HG02623 (cell line): ENCODE data around the gene RIOK3.
"Not testable (repeated sequence)": the region's sequence is repeated elsewhere in the genome, so short reads cannot be mapped to it uniquely, and the experiment has no call there.

Experiments
- ATAC-seq: cut with Tn5 transposase; IDR thresholded peaks from one replicate; pipeline ENCODE4 v1.9.1; 2021; ENCODE audit warnings: moderate library complexity; ENCODE audit not compliant: unreplicated experiment

RIOK3 gene

GRCh38 chr18:23495723-23496440 lies 42.8 kb downstream of the RIOK3 start:
- ATAC-seq = no peak

GRCh38 chr18:23498117-23498516 lies 45.0 kb downstream of the RIOK3 start:
- ATAC-seq = no peak

GRCh38 chr18:23498877-23499276 lies 45.8 kb downstream of the RIOK3 start:
- ATAC-seq = peak; percentile 21

- no peak for ATAC-seq
Measured at GRCh38 chr18:23499291-23499781, 46.2 kb downstream of the RIOK3 start.

- no peak for ATAC-seq
Measured at GRCh38 chr18:23501626-23502025, 48.5 kb downstream of the RIOK3 start.

- no peak for ATAC-seq
Measured at GRCh38 chr18:23502516-23503037, 49.5 kb downstream of the RIOK3 start.

GRCh38 chr18:23503038-23503962 lies 50.2 kb downstream of the RIOK3 start, which contains the start of gene RMC1:
RMC1 (plus strand) TSS chr18:23503511; CDS start chr18:23503619, 108 bp downstream.
- peak; percentile 76 for ATAC-seq

GRCh38 chr18:23503963-23504344 lies 50.9 kb downstream of the RIOK3 start:
- no peak for ATAC-seq

- peak; percentile 42 for ATAC-seq
Measured at GRCh38 chr18:23504720-23505119, 51.6 kb downstream of the RIOK3 start.

- ATAC-seq = no peak
Measured at GRCh38 chr18:23506393-23506792, 53.3 kb downstream of the RIOK3 start.

- ATAC-seq = not testable (repeated sequence)
Measured at GRCh38 chr18:23510923-23511322, 57.8 kb downstream of the RIOK3 start.

- ATAC-seq = not testable (repeated sequence)
Measured at GRCh38 chr18:23512216-23512615, 59.1 kb downstream of the RIOK3 start.

GRCh38 chr18:23512641-23513040 lies 59.6 kb downstream of the RIOK3 start:
- no peak for ATAC-seq

- peak; percentile 84 for ATAC-seq
Measured at GRCh38 chr18:23515911-23516546, 62.9 kb downstream of the RIOK3 start.

- ATAC-seq = no peak
Measured at GRCh38 chr18:23519734-23520133, 66.6 kb downstream of the RIOK3 start.

- no peak for ATAC-seq
Measured at GRCh38 chr18:23521271-23521670, 68.2 kb downstream of the RIOK3 start.

GRCh38 chr18:23521907-23522306 lies 68.8 kb downstream of the RIOK3 start:
- no peak for ATAC-seq

GRCh38 chr18:23523429-23524212 lies 70.5 kb downstream of the RIOK3 start:
- ATAC-seq = no peak

- ATAC-seq = no peak
Measured at GRCh38 chr18:23524213-23524707, 71.2 kb downstream of the RIOK3 start.

- ATAC-seq = no peak
Measured at GRCh38 chr18:23526501-23527063, 73.5 kb downstream of the RIOK3 start.
